ENCODE data around the gene TMPRSS15. TPM values are rescaled to one million over a fixed set of nuclear protein-coding genes. Genes with fewer than 3 reads are reported as not detected.

The TMPRSS15 gene
- total and polyA plus RNA-seq, 9 of the 15 experiments (the other 6 are each of a cell fraction or from before 2014, with no cell fraction given): 0.03 to 0.11 (median 0.04) TPM; not detected in 4

DNA sequence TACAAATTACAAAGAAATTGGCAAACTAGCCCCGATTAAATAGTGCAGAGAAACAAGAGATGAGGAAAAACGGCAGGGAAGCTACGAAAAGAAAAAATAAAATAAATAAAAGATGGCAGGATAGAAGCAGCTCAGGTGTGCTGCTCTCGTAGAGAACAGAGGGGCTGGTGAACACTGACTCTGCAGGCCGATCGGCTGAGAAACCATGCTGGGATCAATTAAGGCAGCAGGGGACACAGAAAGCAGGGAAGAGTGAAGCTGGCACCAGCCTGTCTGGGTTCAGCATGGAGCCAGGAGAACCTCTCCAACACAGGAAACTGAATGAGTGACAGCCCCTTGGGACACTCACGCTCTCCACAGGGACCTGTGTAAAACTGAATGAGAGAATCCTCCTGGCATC is 39.5 kb upstream of the TMPRSS15 start (continued):
- TF ChIP-seq, protein P1, sequence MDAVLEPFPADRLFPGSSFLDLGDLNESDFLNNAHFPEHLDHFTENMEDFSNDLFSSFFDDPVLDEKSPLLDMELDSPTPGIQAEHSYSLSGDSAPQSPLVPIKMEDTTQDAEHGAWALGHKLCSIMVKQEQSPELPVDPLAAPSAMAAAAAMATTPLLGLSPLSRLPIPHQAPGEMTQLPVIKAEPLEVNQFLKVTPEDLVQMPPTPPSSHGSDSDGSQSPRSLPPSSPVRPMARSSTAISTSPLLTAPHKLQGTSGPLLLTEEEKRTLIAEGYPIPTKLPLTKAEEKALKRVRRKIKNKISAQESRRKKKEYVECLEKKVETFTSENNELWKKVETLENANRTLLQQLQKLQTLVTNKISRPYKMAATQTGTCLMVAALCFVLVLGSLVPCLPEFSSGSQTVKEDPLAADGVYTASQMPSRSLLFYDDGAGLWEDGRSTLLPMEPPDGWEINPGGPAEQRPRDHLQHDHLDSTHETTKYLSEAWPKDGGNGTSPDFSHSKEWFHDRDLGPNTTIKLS (IDR thresholded peaks at IDR 0.05; ENCODE audit: borderline replicate concordance, low read depth): no peak
- no peak for TF ChIP-seq POLR2AphosphoS5 (IDR thresholded peaks at IDR 0.05; ENCODE audit: control insufficient read depth, insufficient read depth, low read depth, low read length)
- no peak for TF ChIP-seq PTRF (tag; IDR thresholded peaks at IDR 0.05)
- TF ChIP-seq PHB (CRISPR knock-in tag; IDR thresholded peaks at IDR 0.05): no peak
- TF ChIP-seq SMARCA4 (IDR thresholded peaks at IDR 0.05): no peak
- TF ChIP-seq ZSCAN32 (CRISPR knock-in tag; IDR thresholded peaks at IDR 0.05): no peak
- TF ChIP-seq HDGF (IDR thresholded peaks at IDR 0.05): no peak
- TF ChIP-seq HNRNPH1 (optimal IDR thresholded peaks at IDR 0.05; ENCODE audit: low read depth, low read length): no peak
- no peak for TF ChIP-seq ZNF780A (CRISPR knock-in tag; IDR thresholded peaks at IDR 0.05)
- no peak for TF ChIP-seq ZKSCAN1 (IDR thresholded peaks at IDR 0.05; ENCODE audit: low read depth, low read length)
- no peak for TF ChIP-seq ZNF217 (CRISPR knock-in tag; IDR thresholded peaks at IDR 0.05)

DNA sequence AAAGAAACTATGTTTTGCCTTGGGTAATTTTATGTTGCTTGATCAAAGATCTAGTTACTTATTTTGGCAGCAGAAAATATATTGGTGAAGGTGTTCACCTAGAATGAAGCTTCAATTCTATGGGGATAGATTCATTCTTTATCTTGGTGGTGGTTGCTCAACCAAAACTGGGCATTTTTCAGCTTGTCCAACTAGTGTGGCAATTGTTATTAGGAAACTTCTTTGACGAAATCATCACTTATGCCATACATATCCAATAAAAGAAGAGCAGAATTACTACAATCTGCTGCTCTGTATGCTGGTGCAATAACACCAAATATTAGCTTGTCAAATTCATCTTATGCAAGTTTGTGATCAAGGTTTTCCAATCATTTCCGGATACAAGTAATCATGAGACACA is 26.8 kb upstream of the TMPRSS15 start:
- in situ Hi-C loops (cut with MboI): no loop called here
- no peaks in the 10 kb centered on the region for H4K20me1 ChIP-seq (replicated peaks; ENCODE audit: control insufficient read depth, insufficient read depth, low read length)
- no peak for FAIRE-seq
- POLR2A ChIA-PET: no interaction called here
- ATAC-seq: no peak
- no peaks in the 10 kb centered on the region; the same call in 1 of the 2 replicates for H3K9me3 ChIP-seq (replicated peaks; ENCODE audit: control insufficient read depth, insufficient read depth, low read depth, low read length)
- no peak for DNase-seq (ENCODE audit: extremely low read depth in 1 of 4, low spot score in 3 of 4)
- CTCF ChIA-PET (ENCODE audit: low intra/inter-chr PET ratio): no interaction called here
- H3K27me3 ChIP-seq (ENCODE audit: control insufficient read depth in 2 of 2, insufficient read depth in 2 of 2, low read length in 2 of 2): no peaks in the 10 kb centered on the region
- no peaks in the 10 kb centered on the region for H3K4me1 ChIP-seq (replicated peaks in 1 of 2; ENCODE audit: control insufficient read depth in 2 of 2, insufficient read depth in 2 of 2, low read length in 2 of 2)
- H3K9ac ChIP-seq (ENCODE audit: insufficient read depth in 1 of 2, low read depth in 2 of 2, low read length in 2 of 2): no peak overlapping the region
- no peak overlapping the region for H3K4me3 ChIP-seq
- BruUV-seq (replicated peaks): no TSS peak
- H2AFZ ChIP-seq (ENCODE audit: low read depth, low read length): no peak overlapping the region
- no peaks in the 10 kb centered on the region for H3K36me3 ChIP-seq (ENCODE audit: control insufficient read depth, insufficient read depth, low read length)
- TF ChIP-seq ATF7 (IDR thresholded peaks at IDR 0.05): no peak
- TF ChIP-seq PTBP1 (IDR thresholded peaks at IDR 0.05; ENCODE audit: low read depth, low read length): no peak
- no peak for TF ChIP-seq FOXK2 (conservative IDR thresholded peaks at IDR 0.05 in 1 of 2, IDR thresholded peaks at IDR 0.05 in 1 of 2; ENCODE audit: low read depth in 2 of 2)
- no peak for TF ChIP-seq KAT8 (IDR thresholded peaks at IDR 0.05; ENCODE audit: low read depth)
- TF ChIP-seq TAF1 (IDR thresholded peaks at IDR 0.05; ENCODE audit: control insufficient read depth, extremely low read depth, insufficient read depth, low read length, severe bottlenecking): no peak
- intact Hi-C loops (cut with micrococcal nuclease): no loop called here
- no peaks in the 10 kb centered on the region for H3K79me2 ChIP-seq (ENCODE audit: control insufficient read depth, insufficient read depth, low read length)
- H3K27ac ChIP-seq (ENCODE audit: extremely low read depth, low read depth, low read length): no peak overlapping the region
- no peak overlapping the region for H3K4me2 ChIP-seq (ENCODE audit: insufficient read depth, low read length)
- no peaks in the 10 kb centered on the region for H3K9me1 ChIP-seq (ENCODE audit: control insufficient read depth, insufficient read depth, low read length)
- 3% methylated on average over 2 of the region's 2 CpGs for WGBS (ENCODE audit: insufficient coverage, low coverage, missing lambda C conversion rate)

All from K562 (cell line).